A673 (cell line): ENCODE results near the gene PXK. TPM values are rescaled to one million over a fixed set of nuclear protein-coding genes. Genes with fewer than 3 reads are reported as not detected.

Source experiments
- BruUV-seq: library from RNA; stranded (reverse); fragments of 400-500 nt; replicated peaks from 2 replicates; lab custom pipeline; 2021; lab: Mats Ljungman, UMichigan
- CTCF ChIA-PET: fragments of 300-600 bp; sonication (Branson Sonifier 250); formaldehyde crosslinking; loops from one replicate; lab custom pipeline; 2022; ENCODE audit warnings: antibody characterized with exemption; lab: Charles Lee
- POLR2A ChIA-PET: fragments of 300-600 bp; sonication (Branson Sonifier 250); formaldehyde crosslinking; loops from one replicate; lab custom pipeline; 2022; ENCODE audit warnings: antibody characterized with exemption; ENCODE audit not compliant: low non-redundant PET; lab: Charles Lee
- DNase-seq: peaks from one replicate; pipeline ENCODE4 v3.0.0-alpha.2; 2015; ENCODE audit warnings: low spot score
- H3K27ac ChIP-seq: fragments of 200-600 bp; sonication (generic); 2 replicates; pipeline ENCODE4 v1.5.1; 2016; ENCODE audit warnings: mixed run types, low read depth, mild to moderate bottlenecking, mixed read lengths, antibody characterized with exemption, low read length; ENCODE audit not compliant: poor library complexity, severe bottlenecking
- H3K27me3 ChIP-seq: fragments of 200-600 bp; sonication (generic); replicated peaks from 2 replicates; pipeline ENCODE4 v1.6.1; 2017; ENCODE audit warnings: mixed run types, low read depth, mild to moderate bottlenecking, mixed read lengths, antibody characterized with exemption, low read length; ENCODE audit not compliant: insufficient read depth, poor library complexity
- H3K36me3 ChIP-seq: fragments of 200-600 bp; sonication (generic); 2 replicates; pipeline ENCODE4 v1.6.1; 2016; ENCODE audit warnings: mixed run types, mild to moderate bottlenecking, mixed read lengths, antibody characterized with exemption, low read length; ENCODE audit not compliant: insufficient read depth, poor library complexity, severe bottlenecking
- H3K4me1 ChIP-seq: fragments of 200-600 bp; sonication (generic); 2 replicates; pipeline ENCODE4 v1.6.1; 2017; ENCODE audit warnings: mixed run types, mild to moderate bottlenecking, mixed read lengths, antibody characterized with exemption, low read length; ENCODE audit not compliant: insufficient read depth, poor library complexity, severe bottlenecking
- H3K4me3 ChIP-seq: fragments of 200-600 bp; sonication (generic); 2 replicates; pipeline ENCODE4 v1.5.1; 2016; ENCODE audit warnings: low read depth, mixed run types, mild to moderate bottlenecking, mixed read lengths, low read length; ENCODE audit not compliant: poor library complexity, severe bottlenecking
- H3K9me3 ChIP-seq: fragments of 200-600 bp; sonication (generic); 2 replicates; pipeline ENCODE4 v1.6.1; 2016; ENCODE audit warnings: mixed run types, low read depth, mild to moderate bottlenecking, mixed read lengths, antibody characterized with exemption, low read length; ENCODE audit not compliant: poor library complexity, severe bottlenecking
- EZH2 ChIP-seq: fragments of 200-600 bp; sonication (generic); IDR thresholded peaks from 2 replicates; pipeline ENCODE4 v1.6.1; 2017; ENCODE audit warnings: borderline replicate concordance, low read depth, mild to moderate bottlenecking, mixed read lengths, antibody characterized with exemption, low read length; ENCODE audit not compliant: poor library complexity, severe bottlenecking
- intact Hi-C: fragments of 100-400 bp; cut with micrococcal nuclease; formaldehyde crosslinking; loops from one replicate; pipeline ENCODE4 v1.10.0; 2022; ENCODE audit not compliant: unreplicated experiment
- total RNA-seq: library from RNA; stranded (reverse); gene quantifications from 2 replicates; pipeline ENCODE4 v1.2.3, GENCODE V29; 2021
- TF ChIP-seq, protein P1 (sequence below): fragments of 300-800, 200-600 bp; sonication (generic); conservative IDR thresholded peaks from 2 replicates; pipeline ENCODE4 v1.5.1; 2017; ENCODE audit warnings: low read depth, mild to moderate bottlenecking, antibody characterized with exemption, low read length, moderate library complexity, mixed read lengths

Gene PXK
- total RNA-seq, 1 experiment from 2014 or later, result 13.2 TPM

DNA sequence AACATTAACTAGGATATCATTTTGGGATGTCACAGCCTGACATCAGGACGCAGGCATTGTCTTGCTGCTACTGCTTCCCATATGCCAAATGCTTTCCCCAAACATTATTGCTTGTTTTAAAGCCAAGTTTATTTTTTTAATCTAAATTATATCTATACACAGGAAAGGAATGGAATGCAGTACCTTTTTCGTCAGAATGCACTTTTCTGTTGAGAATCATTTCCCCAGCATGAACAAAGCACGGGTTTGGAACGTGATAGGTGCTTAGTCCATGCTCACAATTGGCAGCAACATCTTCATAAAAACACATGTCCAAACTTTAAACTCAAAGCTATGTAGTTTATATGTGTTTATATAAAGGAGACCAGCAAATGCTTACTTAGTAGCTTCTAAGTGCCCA is 26.1 kb downstream of the PXK start:
- no peaks in the 10 kb centered on the region for H3K27me3 ChIP-seq
- POLR2A ChIA-PET, result no interaction called here
- no peak overlapping the region for H3K4me3 ChIP-seq
- H3K36me3 ChIP-seq, result no peaks in the 10 kb centered on the region
- CTCF ChIA-PET, result no interaction called here
- no peak for TF ChIP-seq EZH2
- TF ChIP-seq, protein P1, sequence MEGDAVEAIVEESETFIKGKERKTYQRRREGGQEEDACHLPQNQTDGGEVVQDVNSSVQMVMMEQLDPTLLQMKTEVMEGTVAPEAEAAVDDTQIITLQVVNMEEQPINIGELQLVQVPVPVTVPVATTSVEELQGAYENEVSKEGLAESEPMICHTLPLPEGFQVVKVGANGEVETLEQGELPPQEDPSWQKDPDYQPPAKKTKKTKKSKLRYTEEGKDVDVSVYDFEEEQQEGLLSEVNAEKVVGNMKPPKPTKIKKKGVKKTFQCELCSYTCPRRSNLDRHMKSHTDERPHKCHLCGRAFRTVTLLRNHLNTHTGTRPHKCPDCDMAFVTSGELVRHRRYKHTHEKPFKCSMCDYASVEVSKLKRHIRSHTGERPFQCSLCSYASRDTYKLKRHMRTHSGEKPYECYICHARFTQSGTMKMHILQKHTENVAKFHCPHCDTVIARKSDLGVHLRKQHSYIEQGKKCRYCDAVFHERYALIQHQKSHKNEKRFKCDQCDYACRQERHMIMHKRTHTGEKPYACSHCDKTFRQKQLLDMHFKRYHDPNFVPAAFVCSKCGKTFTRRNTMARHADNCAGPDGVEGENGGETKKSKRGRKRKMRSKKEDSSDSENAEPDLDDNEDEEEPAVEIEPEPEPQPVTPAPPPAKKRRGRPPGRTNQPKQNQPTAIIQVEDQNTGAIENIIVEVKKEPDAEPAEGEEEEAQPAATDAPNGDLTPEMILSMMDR, result no peak
- intact Hi-C loops, result no loop called here
- no peaks in the 10 kb centered on the region for H3K9me3 ChIP-seq
- H3K4me1 ChIP-seq, result no peaks in the 10 kb centered on the region
- DNase-seq, result no peak
- no peak overlapping the region for H3K27ac ChIP-seq
- no TSS peak for BruUV-seq

DNA sequence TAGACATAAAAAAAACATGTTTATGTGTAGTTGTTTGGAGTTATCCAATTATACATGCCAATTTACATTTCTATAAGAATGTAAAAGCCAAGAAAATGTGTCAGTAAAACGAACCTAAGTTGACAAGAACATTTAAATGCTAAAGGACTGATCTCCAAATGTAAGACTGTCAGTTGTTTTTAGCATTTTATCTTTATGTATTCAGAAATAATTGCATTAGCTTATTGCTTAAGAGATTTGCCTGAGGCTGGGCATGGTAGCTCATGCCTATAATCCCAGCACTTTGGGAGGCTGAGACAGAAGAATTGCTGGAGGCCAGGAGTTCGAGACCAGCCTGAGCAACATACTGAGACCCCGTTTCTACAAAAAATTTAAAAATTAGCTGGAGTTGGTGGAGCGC is 26.9 kb downstream of the PXK start:
- CTCF ChIA-PET, result no interaction called here

DNA sequence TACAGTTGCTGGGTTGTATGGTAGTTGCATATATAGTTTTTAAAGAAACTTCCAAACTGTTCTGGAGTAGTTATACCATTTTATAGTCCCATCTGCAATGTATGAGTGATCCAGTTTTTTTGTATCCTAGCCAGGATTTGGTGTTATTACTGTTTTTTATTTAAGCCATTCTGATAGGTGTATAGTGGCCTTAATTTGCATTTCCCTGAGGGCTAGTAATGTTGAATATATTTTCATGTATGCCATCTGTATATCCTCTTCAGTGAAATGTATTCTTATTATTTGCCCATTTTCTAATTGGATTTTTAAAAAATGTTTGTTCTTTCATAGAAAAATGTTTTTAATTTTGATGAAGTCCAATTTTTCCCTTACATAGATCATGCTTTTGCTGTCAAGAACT is 29.2 kb downstream of the PXK start:
- Histone ChIP-seq H3K36me3 (no peaks in the 10 kb centered on the region), H3K9me3 (no peaks in the 10 kb centered on the region), H3K4me1 (no peaks in the 10 kb centered on the region), H3K27ac (no peak overlapping the region), H3K4me3 (no peak overlapping the region), H3K27me3 (no peaks in the 10 kb centered on the region)
- peak; percentile 14 for DNase-seq
- BruUV-seq, result no TSS peak
- ChIA-PET CTCF (no interaction called here), POLR2A (no interaction called here)
- intact Hi-C loops, result no loop called here
- TF ChIP-seq EZH2, result no peak
- TF ChIP-seq, protein P1, result no peak

More for the DNA sequence above, 26.9 kb downstream of the PXK start:
- Histone ChIP-seq H3K9me3 (no peaks in the 10 kb centered on the region), H3K27ac (no peak overlapping the region), H3K36me3 (no peaks in the 10 kb centered on the region), H3K4me3 (no peak overlapping the region), H3K27me3 (no peaks in the 10 kb centered on the region), H3K4me1 (no peaks in the 10 kb centered on the region)
- no peak for TF ChIP-seq EZH2
- TF ChIP-seq, protein P1, result no peak
- no TSS peak for BruUV-seq
- DNase-seq, result no peak
- intact Hi-C loops, result no loop called here
- POLR2A ChIA-PET, result no interaction called here
